H9 (cell line): ENCODE measurements around the gene PLAC1. TPM values are rescaled to one million over a fixed set of nuclear protein-coding genes. Genes with fewer than 3 reads are reported as not detected.

ENCODE experiments used
- DNase-seq: peaks from one replicate; pipeline ENCODE4 v3.0.0-alpha.2; 2017
- H2AFZ ChIP-seq: one replicate; pipeline ENCODE4 v1.6.1; 2013; ENCODE audit warnings: mild to moderate bottlenecking, low read length, control low read depth, moderate library complexity
- H2AK5ac ChIP-seq: 2 replicates; pipeline ENCODE4 v1.6.1; 2013; ENCODE audit warnings: low read length, control low read depth, mixed read lengths; ENCODE audit not compliant: insufficient read length
- H2BK120ac ChIP-seq: one replicate; pipeline ENCODE4 v1.6.1; 2013; ENCODE audit warnings: low read depth, mild to moderate bottlenecking, low read length, control low read depth, inconsistent platforms; ENCODE audit not compliant: poor library complexity, severe bottlenecking
- H2BK12ac ChIP-seq: 2 replicates; pipeline ENCODE4 v1.6.1; 2013; ENCODE audit warnings: low read length, control low read depth, mixed read lengths, low read depth; ENCODE audit not compliant: insufficient read length
- H2BK15ac ChIP-seq: 2 replicates; pipeline ENCODE4 v1.6.1; 2013; ENCODE audit warnings: low read depth, low read length, control low read depth
- H2BK20ac ChIP-seq: one replicate; pipeline ENCODE4 v1.6.1; 2013; ENCODE audit warnings: low read depth, mild to moderate bottlenecking, low read length, control low read depth, inconsistent platforms; ENCODE audit not compliant: poor library complexity, severe bottlenecking
- H2BK5ac ChIP-seq: 2 replicates; pipeline ENCODE4 v1.6.1; 2013; ENCODE audit warnings: low read length, control low read depth, mixed read lengths; ENCODE audit not compliant: insufficient read length
- H3K14ac ChIP-seq: 2 replicates; pipeline ENCODE4 v1.6.1; 2013; ENCODE audit warnings: low read length, control low read depth; ENCODE audit not compliant: insufficient read depth
- H3K18ac ChIP-seq: 2 replicates; pipeline ENCODE4 v1.6.1; 2013; ENCODE audit warnings: low read depth, mild to moderate bottlenecking, mixed read lengths, low read length, control low read depth; ENCODE audit not compliant: insufficient read length
- H3K23ac ChIP-seq: 2 replicates; pipeline ENCODE4 v1.6.1; 2013; ENCODE audit warnings: low read length, control low read depth, mixed read lengths, low read depth; ENCODE audit not compliant: insufficient read length
- H3K23me2 ChIP-seq: 2 replicates; pipeline ENCODE4 v1.6.1; 2013; ENCODE audit warnings: low read depth, mild to moderate bottlenecking, mixed read lengths, low read length, control low read depth; ENCODE audit not compliant: insufficient read length, poor library complexity, severe bottlenecking
- H3K27ac ChIP-seq: 2 replicates; pipeline ENCODE4 v1.5.1; 2013; ENCODE audit warnings: low read length, control low read depth, mixed read lengths, low read depth; ENCODE audit not compliant: insufficient read length
- H3K27me3 ChIP-seq: 2 replicates; pipeline ENCODE4 v1.6.1; 2013; ENCODE audit warnings: low read length, control low read depth, inconsistent platforms; ENCODE audit not compliant: insufficient read depth
- H3K4ac ChIP-seq: 2 replicates; pipeline ENCODE4 v1.6.1; 2013; ENCODE audit warnings: low read depth, mild to moderate bottlenecking, control low read depth, inconsistent platforms, low read length, moderate library complexity
- H3K4me1 ChIP-seq: 2 replicates; pipeline ENCODE4 v1.6.1; 2013; ENCODE audit warnings: low read length, control low read depth, inconsistent platforms; ENCODE audit not compliant: insufficient read depth
- H3K4me2 ChIP-seq: 2 replicates; pipeline ENCODE4 v1.6.1; 2013; ENCODE audit warnings: low read length, control low read depth, mixed read lengths; ENCODE audit not compliant: insufficient read length, insufficient read depth
- H3K56ac ChIP-seq: 2 replicates; pipeline ENCODE4 v1.6.1; 2013; ENCODE audit warnings: low read depth, mild to moderate bottlenecking, mixed read lengths, low read length, control low read depth; ENCODE audit not compliant: insufficient read length
- H3K79me1 ChIP-seq: 2 replicates; pipeline ENCODE4 v1.6.1; 2013; ENCODE audit warnings: low read depth, mild to moderate bottlenecking, moderate library complexity, low read length, control low read depth, inconsistent platforms; ENCODE audit not compliant: insufficient read depth, poor library complexity, severe bottlenecking
- H3K79me2 ChIP-seq: 2 replicates; pipeline ENCODE4 v1.6.1; 2013; ENCODE audit warnings: low read length, control low read depth, inconsistent platforms; ENCODE audit not compliant: insufficient read depth
- H3K9ac ChIP-seq: 2 replicates; pipeline ENCODE4 v1.6.1; 2013; ENCODE audit warnings: low read length, control low read depth, mixed read lengths; ENCODE audit not compliant: insufficient read length; ENCODE audit errors: extremely low read depth
- H3K9me3 ChIP-seq: one replicate; pipeline ENCODE4 v1.6.1; 2013; ENCODE audit warnings: low read depth, low read length, inconsistent platforms; ENCODE audit not compliant: control insufficient read depth
- H3T11ph ChIP-seq: one replicate; pipeline ENCODE4 v1.6.1; 2013; ENCODE audit warnings: mild to moderate bottlenecking, low read length, control low read depth, inconsistent platforms
- H4K20me1 ChIP-seq: one replicate; pipeline ENCODE4 v1.6.1; 2013; ENCODE audit not compliant: control insufficient read depth, insufficient read length, insufficient read depth
- H4K5ac ChIP-seq: 2 replicates; pipeline ENCODE4 v1.6.1; 2013; ENCODE audit warnings: low read depth, mild to moderate bottlenecking, mixed read lengths, low read length, control low read depth; ENCODE audit not compliant: insufficient read length
- H4K8ac ChIP-seq: replicated peaks from 2 replicates; pipeline ENCODE4 v1.6.1; 2013; ENCODE audit warnings: low read length, control low read depth, mixed read lengths, low read depth; ENCODE audit not compliant: insufficient read length
- H4K91ac ChIP-seq: 2 replicates; pipeline ENCODE4 v1.6.1; 2013; ENCODE audit warnings: low read depth, mild to moderate bottlenecking, moderate library complexity, mixed read lengths, low read length, control low read depth; ENCODE audit not compliant: insufficient read length
- H3K27ac Mint-ChIP-seq, 3 experiments: 2 replicates in 2 of 3; 3 replicates in 1 of 3; pipeline ENCODE4 v1.8.0; 2020 to 2021; ENCODE audit warnings: mixed read lengths in 3 of 3, mild to moderate bottlenecking in 1 of 3, moderate library complexity in 1 of 3
- H3K27me3 Mint-ChIP-seq: 2 replicates; pipeline ENCODE4 v1.8.0; 2021; ENCODE audit warnings: low read depth, mild to moderate bottlenecking, moderate library complexity, mixed read lengths
- H3K36me3 Mint-ChIP-seq, 3 experiments: 2 replicates in 2 of 3; 3 replicates in 1 of 3; pipeline ENCODE4 v1.8.0; 2020 to 2021; ENCODE audit warnings: low read depth in 3 of 3, mixed read lengths in 3 of 3; ENCODE audit not compliant: insufficient read depth in 1 of 3
- H3K4me1 Mint-ChIP-seq, 2 experiments: 2 replicates each; pipeline ENCODE4 v1.8.0; 2020; ENCODE audit warnings: mixed read lengths in 2 of 2
- H3K4me3 Mint-ChIP-seq, 2 experiments: 2 replicates in 1 of 2; 3 replicates in 1 of 2; pipeline ENCODE4 v1.8.0; 2020 to 2021; ENCODE audit warnings: mild to moderate bottlenecking in 2 of 2, mixed read lengths in 2 of 2, moderate library complexity in 1 of 2
- H3K9me3 Mint-ChIP-seq, 2 experiments: 2 replicates in 1 of 2; 3 replicates in 1 of 2; pipeline ENCODE4 v1.8.0; 2020; ENCODE audit warnings: mild to moderate bottlenecking in 2 of 2, mixed read lengths in 2 of 2, moderate library complexity in 1 of 2
- WGBS: extraction: QIAGEN DNeasy Blood & Tissue Kit; methylation state at CpG from one replicate; pipeline ENCODE4 v1.1.7; 2013; ENCODE audit warnings: missing lambda C conversion rate, low lambda C conversion rate, mixed read lengths; ENCODE audit not compliant: insufficient read length; ENCODE audit errors: extremely low coverage; 5-methylcytosine and 5-hydroxymethylcytosine counted together
- total RNA-seq: library from RNA; stranded (reverse); gene quantifications from 2 replicates; pipeline ENCODE4 v1.2.1, GENCODE V29; 2021
- TF ChIP-seq, protein P1 (sequence below): fragments of 200-600 bp; sonication (generic); conservative IDR thresholded peaks from 3 replicates; pipeline ENCODE4 v1.8.0; 2021; ENCODE audit warnings: antibody characterized with exemption, mild to moderate bottlenecking

The PLAC1 gene
- total RNA-seq, 1 experiment from 2014 or later = 0.68 TPM

GRCh38 chrX:134683351-134684005, 25.2 kb upstream of the PLAC1 start:
- no peak overlapping the region for H3K18ac ChIP-seq
- no peak overlapping the region for H2BK12ac ChIP-seq
- no peak overlapping the region for H2AK5ac ChIP-seq
- H4K8ac ChIP-seq = no peak overlapping the region
- no peak overlapping the region for H3K27ac Mint-ChIP-seq
- H3K9ac ChIP-seq = no peak overlapping the region
- H2BK15ac ChIP-seq = no peak overlapping the region
- no peaks in the 10 kb centered on the region for H3K4me1 ChIP-seq
- peaks cover 3 to 54% of the 10 kb centered on the region in 2 experiments; a peak in 3 of 5 replicates for H3K9me3 Mint-ChIP-seq
- no peaks in the 10 kb centered on the region for H3K79me2 ChIP-seq
- no peak overlapping the region for H3K14ac ChIP-seq
- H2BK20ac ChIP-seq = no peak overlapping the region
- no peak overlapping the region for H3K23ac ChIP-seq
- no peak overlapping the region for H3K4me2 ChIP-seq
- no peak overlapping the region for H4K91ac ChIP-seq
- no peaks in the 10 kb centered on the region for H3K27me3 ChIP-seq
- H3K36me3 Mint-ChIP-seq = no peaks in the 10 kb centered on the region
- H3K27ac ChIP-seq = no peak overlapping the region
- H3K4me1 Mint-ChIP-seq = no peaks in the 10 kb centered on the region
- H3K4ac ChIP-seq = no peak overlapping the region
- H3K27me3 Mint-ChIP-seq = no peaks in the 10 kb centered on the region
- H2AFZ ChIP-seq = no peak overlapping the region
- no peak overlapping the region for H3K4me3 Mint-ChIP-seq
- H3K56ac ChIP-seq = no peak overlapping the region
- WGBS = no CpG with 5 or more reads among the region's 3 CpGs
- H2BK5ac ChIP-seq = no peak overlapping the region
- no peak overlapping the region for H3T11ph ChIP-seq
- H3K9me3 ChIP-seq = no peaks in the 10 kb centered on the region
- DNase-seq = no peak
- H2BK120ac ChIP-seq = no peak overlapping the region
- H4K5ac ChIP-seq = no peak overlapping the region
- no peaks in the 10 kb centered on the region for H3K79me1 ChIP-seq
- no peaks in the 10 kb centered on the region for H4K20me1 ChIP-seq
- TF ChIP-seq, protein P1, sequence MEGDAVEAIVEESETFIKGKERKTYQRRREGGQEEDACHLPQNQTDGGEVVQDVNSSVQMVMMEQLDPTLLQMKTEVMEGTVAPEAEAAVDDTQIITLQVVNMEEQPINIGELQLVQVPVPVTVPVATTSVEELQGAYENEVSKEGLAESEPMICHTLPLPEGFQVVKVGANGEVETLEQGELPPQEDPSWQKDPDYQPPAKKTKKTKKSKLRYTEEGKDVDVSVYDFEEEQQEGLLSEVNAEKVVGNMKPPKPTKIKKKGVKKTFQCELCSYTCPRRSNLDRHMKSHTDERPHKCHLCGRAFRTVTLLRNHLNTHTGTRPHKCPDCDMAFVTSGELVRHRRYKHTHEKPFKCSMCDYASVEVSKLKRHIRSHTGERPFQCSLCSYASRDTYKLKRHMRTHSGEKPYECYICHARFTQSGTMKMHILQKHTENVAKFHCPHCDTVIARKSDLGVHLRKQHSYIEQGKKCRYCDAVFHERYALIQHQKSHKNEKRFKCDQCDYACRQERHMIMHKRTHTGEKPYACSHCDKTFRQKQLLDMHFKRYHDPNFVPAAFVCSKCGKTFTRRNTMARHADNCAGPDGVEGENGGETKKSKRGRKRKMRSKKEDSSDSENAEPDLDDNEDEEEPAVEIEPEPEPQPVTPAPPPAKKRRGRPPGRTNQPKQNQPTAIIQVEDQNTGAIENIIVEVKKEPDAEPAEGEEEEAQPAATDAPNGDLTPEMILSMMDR = no peak
- no peaks in the 10 kb centered on the region for H3K23me2 ChIP-seq
